GM23338 (cell line): ENCODE results near the gene LLGL2. TPM values are rescaled to one million over a fixed set of nuclear protein-coding genes. Genes with fewer than 3 reads are reported as not detected.

Experiments
- ATAC-seq: fragments of 200-7000 bp; cut with Tn5 transposase; 3 replicates; pipeline ENCODE4 v1.9.1; 2020
- DNase-seq: peaks from one replicate; pipeline ENCODE4 v3.0.0-alpha.2; 2015; ENCODE audit warnings: low spot score
- H2AFZ ChIP-seq: fragments of 200-600 bp; sonication (generic); 2 replicates; pipeline ENCODE4 v1.8.0; 2016; ENCODE audit warnings: antibody characterized with exemption, mild to moderate bottlenecking, moderate library complexity
- H3F3A ChIP-seq: fragments of 200-600 bp; sonication (generic); replicated peaks from 2 replicates; pipeline ENCODE4 v1.8.0; 2017; ENCODE audit warnings: antibody characterized with exemption, mixed run types, low read depth
- H3K27ac ChIP-seq: fragments of 200-600 bp; sonication (generic); 2 replicates; pipeline ENCODE4 v1.6.1; 2016; ENCODE audit warnings: low read depth
- H3K27me3 ChIP-seq: fragments of 200-600 bp; sonication (generic); 2 replicates; pipeline ENCODE4 v1.8.0; 2016; ENCODE audit warnings: mild to moderate bottlenecking, mixed run types, moderate library complexity; ENCODE audit not compliant: insufficient read depth
- H3K36me3 ChIP-seq: fragments of 200-600 bp; sonication (generic); 2 replicates; pipeline ENCODE4 v1.8.0; 2016; ENCODE audit warnings: mild to moderate bottlenecking; ENCODE audit not compliant: insufficient read depth
- H3K4me1 ChIP-seq: fragments of 200-600 bp; sonication (generic); 2 replicates; pipeline ENCODE4 v1.8.0; 2016; ENCODE audit warnings: mild to moderate bottlenecking, moderate library complexity; ENCODE audit not compliant: insufficient read depth
- H3K4me2 ChIP-seq: fragments of 200-600 bp; sonication (generic); 2 replicates; pipeline ENCODE4 v1.7.1; 2017; ENCODE audit warnings: mixed run types
- H3K4me3 ChIP-seq: fragments of 200-600 bp; sonication (generic); 2 replicates; pipeline ENCODE4 v1.6.1; 2016; ENCODE audit warnings: mixed run types
- H3K79me2 ChIP-seq: fragments of 200-600 bp; sonication (generic); replicated peaks from 2 replicates; pipeline ENCODE4 v1.8.0; 2017; ENCODE audit warnings: mild to moderate bottlenecking; ENCODE audit not compliant: insufficient read depth
- H3K9me2 ChIP-seq: fragments of 200-600 bp; sonication (generic); 2 replicates; pipeline ENCODE4 v1.8.0; 2017; ENCODE audit not compliant: insufficient read depth
- H4K20me1 ChIP-seq: fragments of 200-600 bp; sonication (generic); replicated peaks from 2 replicates; pipeline ENCODE4 v1.8.0; 2017; ENCODE audit warnings: mild to moderate bottlenecking; ENCODE audit not compliant: insufficient read depth
- H3K27ac Mint-ChIP-seq: 2 replicates; pipeline ENCODE4 v1.8.0; 2020; ENCODE audit warnings: inconsistent platforms, mild to moderate bottlenecking, moderate library complexity, mixed read lengths
- H3K27me3 Mint-ChIP-seq: 3 replicates; pipeline ENCODE4 v1.8.0; 2022; ENCODE audit warnings: low read depth, mild to moderate bottlenecking, moderate library complexity, mixed read lengths, inconsistent platforms; ENCODE audit not compliant: insufficient read depth, poor library complexity
- H3K36me3 Mint-ChIP-seq: 3 replicates; pipeline ENCODE4 v1.8.0; 2021; ENCODE audit warnings: low read depth, mild to moderate bottlenecking, inconsistent platforms, moderate library complexity, mixed read lengths
- H3K4me1 Mint-ChIP-seq: 3 replicates; pipeline ENCODE4 v1.8.0; 2020; ENCODE audit warnings: mild to moderate bottlenecking, inconsistent platforms, mixed read lengths
- H3K4me3 Mint-ChIP-seq: 3 replicates; pipeline ENCODE4 v1.8.0; 2021; ENCODE audit warnings: moderate library complexity, mild to moderate bottlenecking, inconsistent platforms, mixed read lengths
- H3K9me3 Mint-ChIP-seq: 3 replicates; pipeline ENCODE4 v1.8.0; 2020; ENCODE audit warnings: moderate library complexity, mild to moderate bottlenecking, inconsistent platforms, mixed read lengths
- CREB1 ChIP-seq: fragments of 250-450 bp; sonication (Bioruptor Pico); IDR thresholded peaks from 2 replicates; pipeline ENCODE4 v1.5.0; 2020; ENCODE audit warnings: low read depth, mild to moderate bottlenecking, moderate library complexity
- EZH2 ChIP-seq: fragments of 200-600 bp; sonication (generic); IDR thresholded peaks from one replicate; pipeline ENCODE4 v1.8.0; 2017; ENCODE audit warnings: antibody characterized with exemption, mild to moderate bottlenecking, low read depth; ENCODE audit not compliant: unreplicated experiment
- EZH2phosphoT487 ChIP-seq: fragments of 200-600 bp; sonication (generic); IDR thresholded peaks from one replicate; pipeline ENCODE4 v1.8.1; 2018; ENCODE audit warnings: antibody characterized with exemption; ENCODE audit not compliant: unreplicated experiment
- JUNB ChIP-seq: IDR thresholded peaks from one replicate; pipeline ENCODE4 v1.6.1; 2016; ENCODE audit warnings: antibody characterized with exemption; ENCODE audit not compliant: unreplicated experiment
- NANOG ChIP-seq: IDR thresholded peaks from 2 replicates; pipeline ENCODE4 v1.6.1; 2016; ENCODE audit warnings: antibody characterized with exemption, borderline replicate concordance
- POLR2AphosphoS5 ChIP-seq: IDR thresholded peaks from 2 replicates; pipeline ENCODE4 v1.6.1; 2016; ENCODE audit warnings: antibody characterized with exemption, low read depth
- REST ChIP-seq: IDR thresholded peaks from one replicate; pipeline ENCODE4 v1.6.1; 2018; ENCODE audit warnings: antibody characterized with exemption; ENCODE audit not compliant: unreplicated experiment
- STAT1 ChIP-seq: IDR thresholded peaks from one replicate; pipeline ENCODE4 v1.6.1; 2016; ENCODE audit warnings: antibody characterized with exemption; ENCODE audit not compliant: unreplicated experiment
- ZNF114 ChIP-seq: fragments of 250-450 bp; sonication (Bioruptor Pico); IDR thresholded peaks from 2 replicates; pipeline ENCODE4 v1.5.0; 2020; ENCODE audit warnings: mild to moderate bottlenecking, moderate library complexity
- ZNF331 ChIP-seq: fragments of 250-450 bp; sonication (Bioruptor Pico); IDR thresholded peaks from 2 replicates; pipeline ENCODE4 v1.5.0; 2020; ENCODE audit warnings: low read depth, mild to moderate bottlenecking, moderate library complexity
- polyA plus RNA-seq: library from polyadenylated mRNA; unstranded; fragments of >200 nt; fragmentation: Nextera tagmentation; extraction: Ambion mirVana; gene quantifications from 2 replicates; pipeline ENCODE4 v1.2.1, GENCODE V29; 2016
- total RNA-seq: library from RNA; depleted of rRNA; stranded (reverse); fragments of >200 nt; shearing (Covaris generic); gene quantifications from 2 replicates; pipeline ENCODE4 v1.2.3, GENCODE V29; 2014
- TF ChIP-seq, protein P1 (sequence below): fragments of 250-450 bp; sonication (Bioruptor Pico); IDR thresholded peaks from 2 replicates; pipeline ENCODE4 v1.5.0; 2020; ENCODE audit warnings: mild to moderate bottlenecking, moderate library complexity
- TF ChIP-seq, protein P2 (sequence below), 2 experiments: fragments of 200-600 bp in 1 of 2; sonication (generic) in 1 of 2; conservative IDR thresholded peaks; 2 replicates each; pipeline versions ENCODE4 v1.5.1 to v1.6.1; 2016 to 2017; ENCODE audit warnings: antibody characterized with exemption in 2 of 2, low read depth in 2 of 2, mild to moderate bottlenecking in 2 of 2, moderate library complexity in 1 of 2
- TF ChIP-seq, protein P3 (sequence below): IDR thresholded peaks from 2 replicates; pipeline ENCODE4 v1.6.1; 2016; ENCODE audit warnings: antibody characterized with exemption

The LLGL2 gene
- total and polyA plus RNA-seq, 2 experiments from 2014 or later: 62.5 to 78.5 TPM

GRCh38 chr17:75513641-75514000 lies 11.9 kb upstream of the LLGL2 start:
- Mint-ChIP-seq H3K36me3 (peaks cover 18% of the 10 kb centered on the region), H3K9me3 (no peaks in the 10 kb centered on the region; the same call in 2 of the 3 replicates), H3K27ac (no peak overlapping the region), H3K4me3 (peak overlapping the region; percentile 78), H3K27me3 (peaks cover 19% of the 10 kb centered on the region), H3K4me1 (peaks cover 24% of the 10 kb centered on the region)
- Histone ChIP-seq H3K27ac (no peak overlapping the region), H3F3A (no peaks in the 10 kb centered on the region), H3K4me3 (peak overlapping the region; percentile 98; the same call in 1 of the 2 replicates), H3K4me1 (peaks cover 7% of the 10 kb centered on the region; the same call in 1 of the 2 replicates), H3K79me2 (peaks cover 36% of the 10 kb centered on the region), H3K9me2 (no peaks in the 10 kb centered on the region), H3K36me3 (0 out of 2 replicates have a peak, but pooled peaks cover 10% of the 10 kb centered on the region), H3K4me2 (peak overlapping the region; percentile 100; the same call in 1 of the 2 replicates), H2AFZ (no peak overlapping the region), H3K27me3 (no peaks in the 10 kb centered on the region), H4K20me1 (peaks cover 12% of the 10 kb centered on the region)
- TF ChIP-seq CREB1 (CRISPR knock-in tag): no peak
- no peak for TF ChIP-seq ZNF331
- TF ChIP-seq JUNB: no peak
- TF ChIP-seq ZNF114 (CRISPR knock-in tag): no peak
- TF ChIP-seq, protein P1, sequence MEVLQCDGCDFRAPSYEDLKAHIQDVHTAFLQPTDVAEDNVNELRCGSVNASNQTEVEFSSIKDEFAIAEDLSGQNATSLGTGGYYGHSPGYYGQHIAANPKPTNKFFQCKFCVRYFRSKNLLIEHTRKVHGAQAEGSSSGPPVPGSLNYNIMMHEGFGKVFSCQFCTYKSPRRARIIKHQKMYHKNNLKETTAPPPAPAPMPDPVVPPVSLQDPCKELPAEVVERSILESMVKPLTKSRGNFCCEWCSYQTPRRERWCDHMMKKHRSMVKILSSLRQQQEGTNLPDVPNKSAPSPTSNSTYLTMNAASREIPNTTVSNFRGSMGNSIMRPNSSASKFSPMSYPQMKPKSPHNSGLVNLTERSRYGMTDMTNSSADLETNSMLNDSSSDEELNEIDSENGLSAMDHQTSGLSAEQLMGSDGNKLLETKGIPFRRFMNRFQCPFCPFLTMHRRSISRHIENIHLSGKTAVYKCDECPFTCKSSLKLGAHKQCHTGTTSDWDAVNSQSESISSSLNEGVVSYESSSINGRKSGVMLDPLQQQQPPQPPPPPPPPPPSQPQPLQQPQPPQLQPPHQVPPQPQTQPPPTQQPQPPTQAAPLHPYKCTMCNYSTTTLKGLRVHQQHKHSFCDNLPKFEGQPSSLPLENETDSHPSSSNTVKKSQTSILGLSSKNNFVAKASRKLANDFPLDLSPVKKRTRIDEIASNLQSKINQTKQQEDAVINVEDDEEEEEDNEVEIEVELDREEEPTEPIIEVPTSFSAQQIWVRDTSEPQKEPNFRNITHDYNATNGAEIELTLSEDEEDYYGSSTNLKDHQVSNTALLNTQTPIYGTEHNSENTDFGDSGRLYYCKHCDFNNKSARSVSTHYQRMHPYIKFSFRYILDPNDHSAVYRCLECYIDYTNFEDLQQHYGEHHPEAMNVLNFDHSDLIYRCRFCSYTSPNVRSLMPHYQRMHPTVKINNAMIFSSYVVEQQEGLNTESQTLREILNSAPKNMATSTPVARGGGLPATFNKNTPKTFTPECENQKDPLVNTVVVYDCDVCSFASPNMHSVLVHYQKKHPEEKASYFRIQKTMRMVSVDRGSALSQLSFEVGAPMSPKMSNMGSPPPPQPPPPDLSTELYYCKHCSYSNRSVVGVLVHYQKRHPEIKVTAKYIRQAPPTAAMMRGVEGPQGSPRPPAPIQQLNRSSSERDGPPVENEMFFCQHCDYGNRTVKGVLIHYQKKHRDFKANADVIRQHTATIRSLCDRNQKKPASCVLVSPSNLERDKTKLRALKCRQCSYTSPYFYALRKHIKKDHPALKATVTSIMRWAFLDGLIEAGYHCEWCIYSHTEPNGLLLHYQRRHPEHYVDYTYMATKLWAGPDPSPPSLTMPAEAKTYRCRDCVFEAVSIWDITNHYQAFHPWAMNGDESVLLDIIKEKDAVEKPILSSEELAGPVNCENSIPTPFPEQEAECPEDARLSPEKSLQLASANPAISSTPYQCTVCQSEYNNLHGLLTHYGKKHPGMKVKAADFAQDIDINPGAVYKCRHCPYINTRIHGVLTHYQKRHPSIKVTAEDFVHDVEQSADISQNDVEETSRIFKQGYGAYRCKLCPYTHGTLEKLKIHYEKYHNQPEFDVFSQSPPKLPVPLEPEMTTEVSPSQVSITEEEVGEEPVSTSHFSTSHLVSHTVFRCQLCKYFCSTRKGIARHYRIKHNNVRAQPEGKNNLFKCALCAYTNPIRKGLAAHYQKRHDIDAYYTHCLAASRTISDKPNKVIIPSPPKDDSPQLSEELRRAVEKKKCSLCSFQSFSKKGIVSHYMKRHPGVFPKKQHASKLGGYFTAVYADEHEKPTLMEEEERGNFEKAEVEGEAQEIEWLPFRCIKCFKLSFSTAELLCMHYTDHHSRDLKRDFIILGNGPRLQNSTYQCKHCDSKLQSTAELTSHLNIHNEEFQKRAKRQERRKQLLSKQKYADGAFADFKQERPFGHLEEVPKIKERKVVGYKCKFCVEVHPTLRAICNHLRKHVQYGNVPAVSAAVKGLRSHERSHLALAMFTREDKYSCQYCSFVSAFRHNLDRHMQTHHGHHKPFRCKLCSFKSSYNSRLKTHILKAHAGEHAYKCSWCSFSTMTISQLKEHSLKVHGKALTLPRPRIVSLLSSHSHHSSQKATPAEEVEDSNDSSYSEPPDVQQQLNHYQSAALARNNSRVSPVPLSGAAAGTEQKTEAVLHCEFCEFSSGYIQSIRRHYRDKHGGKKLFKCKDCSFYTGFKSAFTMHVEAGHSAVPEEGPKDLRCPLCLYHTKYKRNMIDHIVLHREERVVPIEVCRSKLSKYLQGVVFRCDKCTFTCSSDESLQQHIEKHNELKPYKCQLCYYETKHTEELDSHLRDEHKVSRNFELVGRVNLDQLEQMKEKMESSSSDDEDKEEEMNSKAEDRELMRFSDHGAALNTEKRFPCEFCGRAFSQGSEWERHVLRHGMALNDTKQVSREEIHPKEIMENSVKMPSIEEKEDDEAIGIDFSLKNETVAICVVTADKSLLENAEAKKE (CRISPR knock-in tag): no peak
- no peak for TF ChIP-seq NANOG
- TF ChIP-seq, protein P2, sequence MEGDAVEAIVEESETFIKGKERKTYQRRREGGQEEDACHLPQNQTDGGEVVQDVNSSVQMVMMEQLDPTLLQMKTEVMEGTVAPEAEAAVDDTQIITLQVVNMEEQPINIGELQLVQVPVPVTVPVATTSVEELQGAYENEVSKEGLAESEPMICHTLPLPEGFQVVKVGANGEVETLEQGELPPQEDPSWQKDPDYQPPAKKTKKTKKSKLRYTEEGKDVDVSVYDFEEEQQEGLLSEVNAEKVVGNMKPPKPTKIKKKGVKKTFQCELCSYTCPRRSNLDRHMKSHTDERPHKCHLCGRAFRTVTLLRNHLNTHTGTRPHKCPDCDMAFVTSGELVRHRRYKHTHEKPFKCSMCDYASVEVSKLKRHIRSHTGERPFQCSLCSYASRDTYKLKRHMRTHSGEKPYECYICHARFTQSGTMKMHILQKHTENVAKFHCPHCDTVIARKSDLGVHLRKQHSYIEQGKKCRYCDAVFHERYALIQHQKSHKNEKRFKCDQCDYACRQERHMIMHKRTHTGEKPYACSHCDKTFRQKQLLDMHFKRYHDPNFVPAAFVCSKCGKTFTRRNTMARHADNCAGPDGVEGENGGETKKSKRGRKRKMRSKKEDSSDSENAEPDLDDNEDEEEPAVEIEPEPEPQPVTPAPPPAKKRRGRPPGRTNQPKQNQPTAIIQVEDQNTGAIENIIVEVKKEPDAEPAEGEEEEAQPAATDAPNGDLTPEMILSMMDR (conservative IDR thresholded peaks at IDR 0.05; ENCODE audit: low read depth in 2 of 2): no peak
- no peak for TF ChIP-seq POLR2AphosphoS5
- TF ChIP-seq, protein P3, sequence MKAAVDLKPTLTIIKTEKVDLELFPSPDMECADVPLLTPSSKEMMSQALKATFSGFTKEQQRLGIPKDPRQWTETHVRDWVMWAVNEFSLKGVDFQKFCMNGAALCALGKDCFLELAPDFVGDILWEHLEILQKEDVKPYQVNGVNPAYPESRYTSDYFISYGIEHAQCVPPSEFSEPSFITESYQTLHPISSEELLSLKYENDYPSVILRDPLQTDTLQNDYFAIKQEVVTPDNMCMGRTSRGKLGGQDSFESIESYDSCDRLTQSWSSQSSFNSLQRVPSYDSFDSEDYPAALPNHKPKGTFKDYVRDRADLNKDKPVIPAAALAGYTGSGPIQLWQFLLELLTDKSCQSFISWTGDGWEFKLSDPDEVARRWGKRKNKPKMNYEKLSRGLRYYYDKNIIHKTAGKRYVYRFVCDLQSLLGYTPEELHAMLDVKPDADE: no peak
- no peak for TF ChIP-seq STAT1
- no peak for TF ChIP-seq EZH2
- TF ChIP-seq EZH2phosphoT487: no peak
- TF ChIP-seq REST: no peak
- ATAC-seq (no peak), DNase-seq (no peak)
